Spleen (tissue), 7 donors: Measurements from ENCODE around the gene TSHZ2.

ENCODE experiments used
- POLR2A ChIP-seq, 3 donors: fragments of 450-650 bp; IDR thresholded peaks; one replicate each; pipeline ENCODE4 v1.5.1; 2017; ENCODE audit warnings: antibody characterized with exemption in 3 of 3, mild to moderate bottlenecking in 1 of 3
- POLR2AphosphoS5 ChIP-seq, 3 donors: sonication (generic); formaldehyde crosslinking; IDR thresholded peaks; one replicate each; pipeline ENCODE4 v1.5.1; 2017; ENCODE audit warnings: antibody characterized with exemption in 3 of 3
- TF ChIP-seq, protein P1 (sequence below), 11 experiments: fragments of 200-600 bp in 7 of 11; fragments of 450-650 bp in 4 of 11; sonication (generic) in 4 of 11; IDR thresholded peaks in 8 of 11; conservative IDR thresholded peaks in 3 of 11; 1 replicate in 7 of 11; 2 replicates in 4 of 11; pipeline versions ENCODE4 v1.4.0 to v1.8.0; 2016 to 2021; ENCODE audit warnings: antibody characterized with exemption in 11 of 11, inconsistent platforms in 4 of 11, mild to moderate bottlenecking in 1 of 11
- donor health status: DM: no; HTN: no; CAD: no; lungs with moderate emphysema.
- donor health status: DM: no; HTN: no; CAD: no.
- donor health status: DM: no; HTN: no; CAD: no.

DNA sequence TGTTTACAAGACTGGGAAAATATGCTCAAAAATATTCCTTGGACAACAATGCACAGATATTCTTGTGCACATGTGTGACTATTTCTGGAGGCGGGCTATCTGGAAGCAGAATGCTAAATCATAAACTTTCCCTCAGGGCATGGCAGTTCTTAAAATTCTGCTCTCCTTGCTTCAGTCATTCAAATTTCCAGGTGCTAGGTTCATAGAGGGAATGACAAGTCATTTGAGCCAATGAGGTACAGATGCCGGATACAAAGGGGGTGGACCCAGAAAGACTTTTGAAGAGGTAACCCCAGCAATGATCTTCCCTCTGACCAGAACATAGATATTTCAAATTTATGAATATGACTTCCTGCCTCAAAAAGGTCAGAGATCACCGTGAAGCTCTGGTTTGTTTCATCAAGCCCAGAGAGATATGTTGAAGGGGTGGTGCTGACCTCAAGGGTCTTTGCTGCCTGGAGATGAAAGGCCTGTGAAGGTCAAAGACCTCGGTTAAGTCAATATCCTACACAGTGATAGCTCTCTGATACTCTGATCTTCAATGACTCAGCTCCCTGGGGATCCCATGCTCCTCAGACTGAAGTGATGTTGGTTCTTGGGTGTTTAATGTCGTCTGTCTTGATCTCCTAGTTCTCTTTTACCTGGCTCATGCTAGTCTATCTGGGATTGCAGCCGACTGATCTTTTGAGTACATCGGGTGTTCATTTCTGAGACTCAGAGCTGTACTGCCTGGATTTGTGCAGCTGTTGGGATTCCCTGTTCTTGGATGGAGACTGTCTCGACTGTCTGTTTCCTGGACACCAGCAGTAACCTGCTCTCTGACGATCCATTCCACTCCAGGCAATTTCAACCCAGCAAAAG is 47.5 kb upstream of the TSHZ2 start:
- TF ChIP-seq, protein P1, sequence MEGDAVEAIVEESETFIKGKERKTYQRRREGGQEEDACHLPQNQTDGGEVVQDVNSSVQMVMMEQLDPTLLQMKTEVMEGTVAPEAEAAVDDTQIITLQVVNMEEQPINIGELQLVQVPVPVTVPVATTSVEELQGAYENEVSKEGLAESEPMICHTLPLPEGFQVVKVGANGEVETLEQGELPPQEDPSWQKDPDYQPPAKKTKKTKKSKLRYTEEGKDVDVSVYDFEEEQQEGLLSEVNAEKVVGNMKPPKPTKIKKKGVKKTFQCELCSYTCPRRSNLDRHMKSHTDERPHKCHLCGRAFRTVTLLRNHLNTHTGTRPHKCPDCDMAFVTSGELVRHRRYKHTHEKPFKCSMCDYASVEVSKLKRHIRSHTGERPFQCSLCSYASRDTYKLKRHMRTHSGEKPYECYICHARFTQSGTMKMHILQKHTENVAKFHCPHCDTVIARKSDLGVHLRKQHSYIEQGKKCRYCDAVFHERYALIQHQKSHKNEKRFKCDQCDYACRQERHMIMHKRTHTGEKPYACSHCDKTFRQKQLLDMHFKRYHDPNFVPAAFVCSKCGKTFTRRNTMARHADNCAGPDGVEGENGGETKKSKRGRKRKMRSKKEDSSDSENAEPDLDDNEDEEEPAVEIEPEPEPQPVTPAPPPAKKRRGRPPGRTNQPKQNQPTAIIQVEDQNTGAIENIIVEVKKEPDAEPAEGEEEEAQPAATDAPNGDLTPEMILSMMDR (IDR thresholded peaks at IDR 0.05 in 8 of 11, conservative IDR thresholded peaks at IDR 0.05 in 3 of 11) = no peak
- no peak for TF ChIP-seq POLR2A (IDR thresholded peaks at IDR 0.05)
- no peak for TF ChIP-seq POLR2AphosphoS5 (IDR thresholded peaks at IDR 0.05)
